Bronchial epithelial cell (primary cell): Measurements from ENCODE around the gene NBL1. TPM values are rescaled to one million over a fixed set of nuclear protein-coding genes. Genes with fewer than 3 reads are reported as not detected.
A peak's percentile ranks its signal among the peaks of the same experiment; 100 is the strongest.

Experiments
- DNase-seq: peaks from one replicate; pipeline ENCODE4 v3.0.0-alpha.2; 2010; ENCODE audit warnings: low read depth
- FAIRE-seq: peaks from 2 replicates; lab custom pipeline; 2011; peaks lifted over from hg19 to GRCh38; lab: Jason Lieb, UNC
- H3K27me3 ChIP-seq: 2 replicates; pipeline ENCODE4 v1.5.1; 2011; ENCODE audit warnings: low read length; ENCODE audit not compliant: control insufficient read depth, insufficient read depth
- H3K36me3 ChIP-seq: 2 replicates; pipeline ENCODE4 v1.5.1; 2011; ENCODE audit warnings: low read length; ENCODE audit not compliant: control insufficient read depth, insufficient read depth
- H3K4me3 ChIP-seq: 2 replicates; pipeline ENCODE4 v1.5.1; 2011; ENCODE audit warnings: mild to moderate bottlenecking, low read depth, low read length, control low read depth
- total RNA-seq: library from RNA; depleted of rRNA; stranded (reverse); fragments of >200 nt; gene quantifications from 2 replicates; pipeline ENCODE4 v1.2.1, GENCODE V29; 2014
- TF ChIP-seq, protein P1 (sequence below): IDR thresholded peaks from 2 replicates; pipeline ENCODE4 v1.5.1; 2011; ENCODE audit warnings: mild to moderate bottlenecking, moderate library complexity, low read length, control low read depth, inconsistent platforms; ENCODE audit not compliant: insufficient read depth, severe bottlenecking

The NBL1 gene
- total RNA-seq, 1 donor from 2014 or later: 55.3 TPM

DNA sequence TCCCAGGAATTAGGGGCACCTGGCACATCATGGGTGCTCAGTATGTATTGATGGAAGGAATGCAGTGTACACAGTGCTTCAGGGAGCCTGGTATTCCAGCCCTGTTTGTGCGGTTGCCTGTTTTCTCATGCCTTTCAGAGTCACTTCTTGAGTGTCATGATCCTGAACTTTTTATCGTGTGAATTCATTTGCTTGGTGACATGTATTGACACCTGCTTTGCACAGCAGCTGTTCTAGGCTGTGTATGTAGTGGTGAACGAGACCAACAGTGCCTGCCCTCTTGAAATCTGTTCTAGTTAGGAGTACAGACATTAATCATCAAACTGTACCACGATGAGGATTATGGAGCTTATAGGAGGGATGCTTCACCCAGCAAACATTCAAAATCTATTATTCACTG, 26.7 kb downstream of the NBL1 start:
- TF ChIP-seq, protein P1, sequence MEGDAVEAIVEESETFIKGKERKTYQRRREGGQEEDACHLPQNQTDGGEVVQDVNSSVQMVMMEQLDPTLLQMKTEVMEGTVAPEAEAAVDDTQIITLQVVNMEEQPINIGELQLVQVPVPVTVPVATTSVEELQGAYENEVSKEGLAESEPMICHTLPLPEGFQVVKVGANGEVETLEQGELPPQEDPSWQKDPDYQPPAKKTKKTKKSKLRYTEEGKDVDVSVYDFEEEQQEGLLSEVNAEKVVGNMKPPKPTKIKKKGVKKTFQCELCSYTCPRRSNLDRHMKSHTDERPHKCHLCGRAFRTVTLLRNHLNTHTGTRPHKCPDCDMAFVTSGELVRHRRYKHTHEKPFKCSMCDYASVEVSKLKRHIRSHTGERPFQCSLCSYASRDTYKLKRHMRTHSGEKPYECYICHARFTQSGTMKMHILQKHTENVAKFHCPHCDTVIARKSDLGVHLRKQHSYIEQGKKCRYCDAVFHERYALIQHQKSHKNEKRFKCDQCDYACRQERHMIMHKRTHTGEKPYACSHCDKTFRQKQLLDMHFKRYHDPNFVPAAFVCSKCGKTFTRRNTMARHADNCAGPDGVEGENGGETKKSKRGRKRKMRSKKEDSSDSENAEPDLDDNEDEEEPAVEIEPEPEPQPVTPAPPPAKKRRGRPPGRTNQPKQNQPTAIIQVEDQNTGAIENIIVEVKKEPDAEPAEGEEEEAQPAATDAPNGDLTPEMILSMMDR: no peak
- DNase-seq (no peak), FAIRE-seq (no peak)
- H3K36me3 ChIP-seq: no peaks in the 10 kb centered on the region
- H3K4me3 ChIP-seq: no peak overlapping the region
- H3K27me3 ChIP-seq: peaks cover 23% of the 10 kb centered on the region

DNA sequence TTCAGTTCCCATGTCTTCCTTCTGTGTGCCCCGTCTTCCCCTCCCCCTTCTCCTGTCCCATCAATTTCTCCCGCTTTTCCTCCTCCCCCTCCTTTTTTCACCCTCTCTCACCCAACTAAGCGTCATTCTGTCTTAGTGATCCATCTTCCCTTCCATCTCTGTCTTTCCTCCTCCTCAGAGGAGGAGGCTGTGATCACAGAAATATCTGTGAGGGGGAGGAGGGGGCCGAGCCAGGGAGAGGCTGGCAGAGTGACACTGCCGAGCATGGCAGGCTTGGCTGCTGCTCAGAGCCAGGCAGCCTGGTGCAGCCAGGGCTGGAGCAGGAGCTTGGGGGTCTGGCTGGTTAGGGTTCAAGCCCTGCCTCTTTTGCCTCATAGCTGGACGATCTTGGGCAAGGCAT, 28.1 kb downstream of the NBL1 start:
- TF ChIP-seq, protein P1: no peak
- DNase-seq: no peak
- Histone ChIP-seq H3K27me3 (peaks cover 12% of the 10 kb centered on the region), H3K36me3 (no peaks in the 10 kb centered on the region), H3K4me3 (no peak overlapping the region)
- FAIRE-seq: no peak

DNA sequence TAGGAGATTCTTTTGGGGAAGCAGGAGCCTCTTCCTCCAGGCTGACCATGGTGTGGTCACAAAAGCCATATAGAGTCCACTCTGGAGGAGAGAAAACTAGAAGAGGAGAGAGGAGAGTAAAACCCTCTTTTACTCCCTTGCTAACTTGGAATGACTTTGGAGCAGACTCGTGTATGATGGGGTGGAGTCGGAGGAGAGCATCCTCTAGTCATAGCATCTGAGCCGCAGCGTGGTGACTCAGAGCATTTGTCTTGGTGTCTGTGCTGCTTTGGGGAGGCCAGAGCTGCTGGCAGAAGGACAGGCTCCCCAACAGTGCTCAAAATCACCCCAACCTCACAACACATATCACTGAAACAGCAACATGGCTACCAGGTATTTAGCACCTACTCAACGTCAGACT, 31.7 kb downstream of the NBL1 start:
- TF ChIP-seq, protein P1: no peak
- H3K27me3 ChIP-seq: peaks cover 3% of the 10 kb centered on the region
- H3K4me3 ChIP-seq: no peak overlapping the region
- DNase-seq: no peak
- FAIRE-seq: no peak
- no peaks in the 10 kb centered on the region for H3K36me3 ChIP-seq

DNA sequence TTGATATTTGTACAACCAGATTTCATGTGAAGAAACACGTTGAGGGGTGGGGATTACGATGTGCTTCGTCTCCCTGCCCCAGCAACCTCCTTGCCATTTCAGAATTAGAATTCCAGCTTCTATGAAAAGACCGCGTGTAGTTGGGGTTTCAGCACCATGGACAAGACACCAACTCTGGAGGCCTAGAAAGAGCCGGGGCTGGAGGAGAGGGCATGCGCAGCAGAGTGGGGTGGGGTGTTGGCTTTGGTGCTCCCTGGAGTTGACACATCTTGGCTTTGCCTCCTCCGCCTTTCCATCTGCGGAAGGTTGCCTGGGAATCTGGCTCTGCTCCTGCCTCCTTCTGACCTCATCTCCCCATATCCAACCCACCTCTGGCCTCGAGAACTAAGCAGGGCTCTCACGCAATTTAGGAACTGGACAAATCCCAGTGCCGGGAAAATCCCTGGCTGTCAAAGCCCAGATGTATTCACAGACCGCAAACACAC, 32.4 kb downstream of the NBL1 start:
- Histone ChIP-seq H3K27me3 (peaks cover 3% of the 10 kb centered on the region), H3K36me3 (no peaks in the 10 kb centered on the region), H3K4me3 (no peak overlapping the region)
- TF ChIP-seq, protein P1: no peak
- FAIRE-seq (peak; percentile 55), DNase-seq (peak; percentile 49)

DNA sequence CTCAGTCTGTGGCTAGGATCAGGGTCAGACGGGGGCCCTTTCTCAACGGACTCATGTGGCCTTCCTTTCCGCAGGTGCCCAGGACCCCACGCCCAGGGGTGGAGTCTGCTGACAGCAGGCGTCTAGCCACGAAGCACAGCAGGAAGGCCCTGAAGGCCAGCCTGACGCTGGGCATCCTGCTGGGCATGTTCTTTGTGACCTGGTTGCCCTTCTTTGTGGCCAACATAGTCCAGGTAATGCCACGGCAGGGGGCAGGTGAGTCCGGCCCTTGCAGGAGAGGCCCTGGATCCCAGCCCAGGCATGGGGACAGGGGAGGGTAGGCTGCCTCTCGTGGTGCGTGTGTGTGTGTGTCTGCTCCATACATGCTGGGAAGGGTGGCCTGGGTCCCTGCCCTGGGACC, 34.4 kb downstream of the NBL1 start:
- DNase-seq (no peak), FAIRE-seq (no peak)
- H3K4me3 ChIP-seq: no peak overlapping the region
- TF ChIP-seq, protein P1: no peak
- no peaks in the 10 kb centered on the region for H3K27me3 ChIP-seq
- no peaks in the 10 kb centered on the region for H3K36me3 ChIP-seq

DNA sequence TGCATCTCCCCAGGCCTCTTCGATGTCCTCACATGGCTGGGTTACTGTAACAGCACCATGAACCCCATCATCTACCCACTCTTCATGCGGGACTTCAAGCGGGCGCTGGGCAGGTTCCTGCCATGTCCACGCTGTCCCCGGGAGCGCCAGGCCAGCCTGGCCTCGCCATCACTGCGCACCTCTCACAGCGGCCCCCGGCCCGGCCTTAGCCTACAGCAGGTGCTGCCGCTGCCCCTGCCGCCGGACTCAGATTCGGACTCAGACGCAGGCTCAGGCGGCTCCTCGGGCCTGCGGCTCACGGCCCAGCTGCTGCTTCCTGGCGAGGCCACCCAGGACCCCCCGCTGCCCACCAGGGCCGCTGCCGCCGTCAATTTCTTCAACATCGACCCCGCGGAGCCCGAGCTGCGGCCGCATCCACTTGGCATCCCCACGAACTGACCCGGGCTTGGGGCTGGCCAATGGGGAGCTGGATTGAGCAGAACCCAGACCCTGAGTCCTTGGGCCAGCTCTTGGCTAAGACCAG, 34.9 kb downstream of the NBL1 start:
- no peak overlapping the region for H3K4me3 ChIP-seq
- FAIRE-seq: no peak
- H3K36me3 ChIP-seq: no peaks in the 10 kb centered on the region
- TF ChIP-seq, protein P1: no peak
- no peaks in the 10 kb centered on the region for H3K27me3 ChIP-seq
- no peak for DNase-seq
